GM12873 (cell line): Measurements from ENCODE around the gene TTC3.

ENCODE experiments used
- TF ChIP-seq, protein P1 (sequence below): IDR thresholded peaks from 2 replicates; pipeline ENCODE4 v1.5.1; 2012; ENCODE audit warnings: low read depth, mild to moderate bottlenecking, moderate library complexity, low read length, control low read depth; ENCODE audit not compliant: insufficient read depth; ENCODE audit errors: missing control alignments

Gene TTC3

DNA sequence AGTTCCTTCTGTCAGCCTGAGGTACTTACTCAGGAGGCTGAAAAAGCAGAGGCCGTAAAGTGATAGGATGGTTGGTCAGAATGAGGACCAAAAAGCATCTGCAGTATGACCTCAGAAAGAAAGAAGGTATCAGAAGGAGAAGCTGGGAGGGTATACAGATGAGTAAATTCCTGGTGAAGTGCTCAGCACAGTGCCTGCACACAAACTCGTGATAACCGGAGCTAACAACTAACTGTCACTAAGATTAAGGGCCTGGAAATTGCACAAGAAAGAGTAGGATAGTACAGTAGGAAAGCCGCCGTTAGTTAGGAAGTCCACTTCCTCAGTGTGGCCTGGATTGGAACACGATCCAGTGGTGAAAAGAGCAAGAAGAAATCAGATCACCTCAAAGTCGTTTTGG, 131.5 kb downstream of the TTC3 start:
- TF ChIP-seq, protein P1, sequence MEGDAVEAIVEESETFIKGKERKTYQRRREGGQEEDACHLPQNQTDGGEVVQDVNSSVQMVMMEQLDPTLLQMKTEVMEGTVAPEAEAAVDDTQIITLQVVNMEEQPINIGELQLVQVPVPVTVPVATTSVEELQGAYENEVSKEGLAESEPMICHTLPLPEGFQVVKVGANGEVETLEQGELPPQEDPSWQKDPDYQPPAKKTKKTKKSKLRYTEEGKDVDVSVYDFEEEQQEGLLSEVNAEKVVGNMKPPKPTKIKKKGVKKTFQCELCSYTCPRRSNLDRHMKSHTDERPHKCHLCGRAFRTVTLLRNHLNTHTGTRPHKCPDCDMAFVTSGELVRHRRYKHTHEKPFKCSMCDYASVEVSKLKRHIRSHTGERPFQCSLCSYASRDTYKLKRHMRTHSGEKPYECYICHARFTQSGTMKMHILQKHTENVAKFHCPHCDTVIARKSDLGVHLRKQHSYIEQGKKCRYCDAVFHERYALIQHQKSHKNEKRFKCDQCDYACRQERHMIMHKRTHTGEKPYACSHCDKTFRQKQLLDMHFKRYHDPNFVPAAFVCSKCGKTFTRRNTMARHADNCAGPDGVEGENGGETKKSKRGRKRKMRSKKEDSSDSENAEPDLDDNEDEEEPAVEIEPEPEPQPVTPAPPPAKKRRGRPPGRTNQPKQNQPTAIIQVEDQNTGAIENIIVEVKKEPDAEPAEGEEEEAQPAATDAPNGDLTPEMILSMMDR = no peak

DNA sequence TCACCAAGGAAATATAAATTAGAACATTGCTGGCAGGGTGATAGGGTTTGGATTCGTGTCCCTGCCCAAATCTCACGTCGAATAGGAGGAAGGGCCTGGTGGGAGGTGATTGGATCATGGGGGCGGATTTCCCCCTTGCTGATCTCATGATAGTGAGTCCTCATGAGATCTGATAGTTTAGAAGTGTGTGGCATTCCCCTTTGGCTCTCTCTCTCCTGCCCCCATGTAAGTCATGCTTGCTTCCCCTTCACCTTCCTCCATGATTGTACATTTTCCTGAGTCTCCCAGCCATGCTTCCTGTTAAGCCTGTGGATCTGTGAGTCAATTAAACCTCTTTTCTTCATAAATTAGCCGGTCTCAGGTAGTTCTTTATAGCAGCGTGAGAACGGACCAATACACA, 133.4 kb downstream of the TTC3 start:
- TF ChIP-seq, protein P1 = no peak

DNA sequence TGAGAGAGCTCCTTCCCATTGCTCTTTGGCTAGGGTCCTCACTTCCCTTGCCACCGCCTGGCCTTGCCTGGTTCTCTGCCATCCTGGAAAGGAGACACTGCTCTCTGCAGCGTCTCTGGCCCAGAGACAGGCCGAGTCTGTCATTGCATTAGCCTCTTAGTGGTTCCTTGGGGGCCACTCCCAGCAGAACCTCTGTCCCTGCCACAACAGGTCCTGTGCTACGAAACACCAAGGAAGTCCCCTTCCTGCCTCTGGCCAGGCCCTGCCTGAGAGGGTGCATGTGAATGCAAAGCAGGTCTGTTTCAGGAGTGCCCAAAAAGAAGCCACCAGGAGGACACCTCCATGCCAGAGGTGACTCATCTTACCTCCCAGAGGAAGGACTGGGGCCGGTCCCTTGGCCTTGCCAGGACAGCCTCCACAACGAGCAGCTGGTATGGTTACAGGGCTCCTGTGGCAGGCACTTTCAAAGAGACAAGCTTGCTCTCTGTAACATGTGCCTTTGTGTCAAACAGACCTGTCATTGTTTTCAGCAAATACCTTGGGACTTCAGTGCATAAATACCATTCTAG, 134.5 kb downstream of the TTC3 start:
- TF ChIP-seq, protein P1 = no peak

DNA sequence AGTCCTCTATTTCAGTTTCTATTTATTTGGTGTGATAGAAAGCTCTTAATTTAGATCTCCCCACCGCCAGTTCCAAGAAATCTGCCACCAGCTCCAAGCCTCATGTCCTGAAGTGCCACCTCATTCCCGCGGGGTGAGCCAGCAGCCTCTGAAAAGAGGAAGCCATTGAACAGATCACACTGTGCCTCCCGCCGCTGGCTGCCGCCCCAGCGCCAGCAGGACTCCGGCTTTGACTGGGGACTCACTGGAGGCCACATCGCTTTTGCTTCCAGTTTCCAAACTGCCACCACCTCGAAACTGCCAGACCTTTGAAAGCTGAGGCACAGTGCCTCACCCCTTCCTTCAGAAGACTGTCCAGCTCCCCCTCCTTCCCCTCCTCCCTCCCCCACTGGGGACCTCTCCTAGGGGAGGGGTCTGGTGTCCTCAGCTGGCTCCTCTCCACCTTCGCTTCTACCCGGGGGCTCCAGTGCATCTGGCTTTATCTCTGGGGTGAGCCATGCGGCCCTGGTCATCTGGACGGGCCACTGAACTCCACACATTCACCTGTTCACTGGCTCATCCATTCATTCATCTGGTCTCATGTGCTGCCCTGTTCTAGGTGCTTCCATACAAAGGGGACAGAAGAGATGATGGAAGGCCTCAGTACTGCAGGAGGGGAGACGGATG, 135.1 kb downstream of the TTC3 start:
- TF ChIP-seq, protein P1 = no peak

DNA sequence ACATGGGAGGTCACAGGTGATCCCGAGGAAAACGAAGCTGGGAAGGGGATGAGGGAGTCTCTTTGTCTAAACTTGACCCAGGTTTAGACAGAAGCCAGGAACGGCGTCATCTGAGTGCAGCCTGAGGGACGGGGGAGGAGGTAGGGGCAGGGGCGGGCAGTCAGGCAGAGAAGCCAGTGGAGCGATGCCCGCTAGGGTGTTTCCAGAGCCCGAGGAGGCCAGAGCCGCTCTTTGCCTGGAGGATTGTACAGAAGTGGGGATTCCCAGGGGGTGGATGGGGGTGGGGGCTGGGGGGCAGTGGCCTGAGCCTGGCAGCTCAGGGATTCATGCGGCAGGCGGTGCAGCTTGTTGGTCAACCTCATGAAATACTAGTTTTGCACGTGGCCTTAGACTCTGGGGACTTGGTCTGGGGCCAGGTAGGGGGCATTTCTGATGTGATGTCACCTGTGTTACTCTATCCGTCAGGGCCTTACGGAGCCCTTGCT, 135.7 kb downstream of the TTC3 start:
- TF ChIP-seq, protein P1 = no peak

DNA sequence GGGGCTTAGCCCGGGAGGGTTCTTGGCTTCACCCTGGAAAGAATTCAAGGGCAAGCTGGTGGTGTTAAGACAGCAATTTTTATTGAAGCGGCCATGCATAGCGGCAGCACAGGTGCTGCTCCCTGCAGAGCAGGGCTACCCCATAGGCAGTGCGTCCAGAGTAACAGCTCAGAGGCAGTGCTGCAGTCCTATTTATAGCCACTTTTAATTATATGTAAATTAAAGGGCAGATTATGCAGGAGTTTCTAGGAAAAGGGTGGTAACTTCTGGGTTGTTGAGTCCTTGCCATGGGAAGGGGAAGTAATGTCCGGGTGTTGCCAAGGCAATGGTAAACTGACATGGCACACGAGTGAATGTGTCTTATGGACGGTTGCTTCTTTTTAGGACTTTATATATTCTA, 137.1 kb downstream of the TTC3 start:
- TF ChIP-seq, protein P1 = no peak

DNA sequence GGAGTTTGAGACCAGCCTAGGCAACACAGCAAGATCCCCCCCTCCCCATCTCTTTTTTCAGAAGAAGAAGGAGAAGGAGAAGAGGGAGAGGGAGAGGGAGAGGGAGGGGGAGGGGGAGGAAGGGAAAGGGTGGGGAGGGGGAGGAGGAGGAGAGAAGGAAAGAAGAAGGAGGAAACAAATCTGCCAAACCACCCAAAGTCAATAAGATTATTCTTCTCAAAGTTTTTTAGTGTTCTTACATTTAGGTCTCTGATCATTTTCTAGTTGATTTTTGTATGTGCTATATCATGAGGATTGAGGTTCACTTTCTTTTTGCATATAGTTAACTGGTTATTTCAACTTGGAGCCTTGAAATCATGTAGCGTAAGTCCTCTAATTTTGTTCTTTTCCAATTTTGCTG, 137.7 kb downstream of the TTC3 start:
- TF ChIP-seq, protein P1 = no peak
